Body of pancreas (tissue), 4 donors: ENCODE data around the gene CES3.

Experiments
- POLR2A ChIP-seq, 3 donors: fragments of 450-650 bp; IDR thresholded peaks; one replicate each; pipeline ENCODE4 v1.6.1; 2016; ENCODE audit warnings: antibody characterized with exemption in 3 of 3, mild to moderate bottlenecking in 2 of 3
- TF ChIP-seq, protein P1 (sequence below), 7 experiments: fragments of 450-650 bp in 4 of 7; fragments of 200-600 bp in 3 of 7; sonication (generic) in 3 of 7; IDR thresholded peaks; one replicate each; pipeline ENCODE4 v1.5.1; 2016 to 2019; ENCODE audit warnings: antibody characterized with exemption in 7 of 7

DNA sequence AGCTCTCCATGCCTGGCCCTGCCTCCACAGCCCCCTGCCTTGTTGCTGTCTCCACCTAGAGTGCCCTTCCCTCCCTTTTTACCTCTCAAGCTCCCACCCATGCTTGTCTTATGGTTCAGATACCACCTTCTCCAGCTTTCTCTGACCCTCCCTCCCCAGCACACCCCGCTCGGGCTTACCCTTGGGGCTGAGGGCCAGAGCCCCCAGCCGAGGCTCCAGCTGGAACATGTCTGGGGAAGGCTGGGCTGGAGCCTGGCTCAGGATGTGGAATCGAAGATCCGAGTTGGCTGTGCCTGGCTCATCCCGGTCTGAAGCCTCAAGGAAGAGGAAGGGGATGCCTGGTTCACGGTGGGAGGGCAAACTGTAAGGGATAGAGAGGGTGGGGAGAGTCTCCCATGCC, 46.0 kb upstream of the CES3 start:
- TF ChIP-seq, protein P1, sequence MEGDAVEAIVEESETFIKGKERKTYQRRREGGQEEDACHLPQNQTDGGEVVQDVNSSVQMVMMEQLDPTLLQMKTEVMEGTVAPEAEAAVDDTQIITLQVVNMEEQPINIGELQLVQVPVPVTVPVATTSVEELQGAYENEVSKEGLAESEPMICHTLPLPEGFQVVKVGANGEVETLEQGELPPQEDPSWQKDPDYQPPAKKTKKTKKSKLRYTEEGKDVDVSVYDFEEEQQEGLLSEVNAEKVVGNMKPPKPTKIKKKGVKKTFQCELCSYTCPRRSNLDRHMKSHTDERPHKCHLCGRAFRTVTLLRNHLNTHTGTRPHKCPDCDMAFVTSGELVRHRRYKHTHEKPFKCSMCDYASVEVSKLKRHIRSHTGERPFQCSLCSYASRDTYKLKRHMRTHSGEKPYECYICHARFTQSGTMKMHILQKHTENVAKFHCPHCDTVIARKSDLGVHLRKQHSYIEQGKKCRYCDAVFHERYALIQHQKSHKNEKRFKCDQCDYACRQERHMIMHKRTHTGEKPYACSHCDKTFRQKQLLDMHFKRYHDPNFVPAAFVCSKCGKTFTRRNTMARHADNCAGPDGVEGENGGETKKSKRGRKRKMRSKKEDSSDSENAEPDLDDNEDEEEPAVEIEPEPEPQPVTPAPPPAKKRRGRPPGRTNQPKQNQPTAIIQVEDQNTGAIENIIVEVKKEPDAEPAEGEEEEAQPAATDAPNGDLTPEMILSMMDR (IDR thresholded peaks at IDR 0.05), result no peak
- TF ChIP-seq POLR2A (IDR thresholded peaks at IDR 0.05), result no peak
